ENCODE measurements around the gene EXOSC10.

Gene EXOSC10

DNA sequence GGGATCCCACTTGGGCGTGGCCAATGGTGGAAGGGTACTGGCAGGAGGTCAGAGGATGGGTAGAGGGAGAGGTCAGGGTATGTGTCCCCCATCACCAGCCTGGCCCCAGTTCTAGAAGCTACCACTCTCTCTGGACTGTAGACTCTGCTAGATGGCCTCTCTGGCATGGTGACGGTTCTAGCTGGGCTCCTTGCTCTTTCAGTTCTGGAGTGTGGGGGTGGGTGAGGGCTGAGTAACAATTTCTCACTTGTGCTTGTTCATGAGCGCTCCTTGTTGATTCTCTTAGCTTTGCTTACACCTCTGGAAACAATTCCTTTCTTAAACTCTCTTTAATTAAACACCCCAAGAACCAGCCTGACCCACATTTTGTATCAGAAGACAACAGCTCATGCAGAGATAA lies 25.3 kb upstream of the EXOSC10 start:
- no peak for TF ChIP-seq FOXP2 (optimal IDR thresholded peaks at IDR 0.05; ENCODE audit: borderline replicate concordance, extremely low read depth, extremely low read length, insufficient read depth)
- TF ChIP-seq TAF1 (IDR thresholded peaks at IDR 0.05; ENCODE audit: borderline replicate concordance, insufficient read depth, low read length), result no peak
- no peak for TF ChIP-seq POLR2AphosphoS5 (IDR thresholded peaks at IDR 0.05; ENCODE audit: low read depth, low read length)
- TF ChIP-seq, protein P1, sequence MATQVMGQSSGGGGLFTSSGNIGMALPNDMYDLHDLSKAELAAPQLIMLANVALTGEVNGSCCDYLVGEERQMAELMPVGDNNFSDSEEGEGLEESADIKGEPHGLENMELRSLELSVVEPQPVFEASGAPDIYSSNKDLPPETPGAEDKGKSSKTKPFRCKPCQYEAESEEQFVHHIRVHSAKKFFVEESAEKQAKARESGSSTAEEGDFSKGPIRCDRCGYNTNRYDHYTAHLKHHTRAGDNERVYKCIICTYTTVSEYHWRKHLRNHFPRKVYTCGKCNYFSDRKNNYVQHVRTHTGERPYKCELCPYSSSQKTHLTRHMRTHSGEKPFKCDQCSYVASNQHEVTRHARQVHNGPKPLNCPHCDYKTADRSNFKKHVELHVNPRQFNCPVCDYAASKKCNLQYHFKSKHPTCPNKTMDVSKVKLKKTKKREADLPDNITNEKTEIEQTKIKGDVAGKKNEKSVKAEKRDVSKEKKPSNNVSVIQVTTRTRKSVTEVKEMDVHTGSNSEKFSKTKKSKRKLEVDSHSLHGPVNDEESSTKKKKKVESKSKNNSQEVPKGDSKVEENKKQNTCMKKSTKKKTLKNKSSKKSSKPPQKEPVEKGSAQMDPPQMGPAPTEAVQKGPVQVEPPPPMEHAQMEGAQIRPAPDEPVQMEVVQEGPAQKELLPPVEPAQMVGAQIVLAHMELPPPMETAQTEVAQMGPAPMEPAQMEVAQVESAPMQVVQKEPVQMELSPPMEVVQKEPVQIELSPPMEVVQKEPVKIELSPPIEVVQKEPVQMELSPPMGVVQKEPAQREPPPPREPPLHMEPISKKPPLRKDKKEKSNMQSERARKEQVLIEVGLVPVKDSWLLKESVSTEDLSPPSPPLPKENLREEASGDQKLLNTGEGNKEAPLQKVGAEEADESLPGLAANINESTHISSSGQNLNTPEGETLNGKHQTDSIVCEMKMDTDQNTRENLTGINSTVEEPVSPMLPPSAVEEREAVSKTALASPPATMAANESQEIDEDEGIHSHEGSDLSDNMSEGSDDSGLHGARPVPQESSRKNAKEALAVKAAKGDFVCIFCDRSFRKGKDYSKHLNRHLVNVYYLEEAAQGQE (IDR thresholded peaks at IDR 0.05; ENCODE audit: insufficient read depth in 1 of 2, low read depth in 2 of 2, low read length in 2 of 2), result no peak
- TF ChIP-seq SIN3A (IDR thresholded peaks at IDR 0.05; ENCODE audit: borderline replicate concordance, insufficient read depth, low read length), result no peak

DNA sequence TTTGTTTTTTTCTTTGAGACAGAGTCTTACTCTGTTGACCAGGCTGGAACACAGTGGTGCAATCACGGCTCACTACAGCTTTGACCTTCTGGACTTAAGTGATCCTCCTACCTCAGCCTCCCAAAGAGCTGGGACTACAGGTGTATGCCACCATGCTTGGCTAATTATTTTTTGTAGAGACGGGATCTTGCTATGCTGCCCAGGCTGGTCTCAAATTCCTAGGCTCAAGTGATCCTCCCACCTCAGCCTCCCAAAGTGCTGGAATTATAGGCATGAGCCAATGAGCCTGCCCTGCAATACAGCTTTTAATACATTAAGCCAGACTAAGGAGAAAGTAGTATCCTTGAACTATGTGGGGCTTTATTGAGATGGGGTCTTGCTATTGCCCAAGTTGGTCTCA lies 16.6 kb upstream of the EXOSC10 start:
- TF ChIP-seq POLR2AphosphoS5 (IDR thresholded peaks at IDR 0.05; ENCODE audit: low read depth, low read length) (no peak), FOXP2 (optimal IDR thresholded peaks at IDR 0.05; ENCODE audit: borderline replicate concordance, extremely low read depth, extremely low read length, insufficient read depth) (no peak), SIN3A (IDR thresholded peaks at IDR 0.05; ENCODE audit: borderline replicate concordance, insufficient read depth, low read length) (no peak), TAF1 (IDR thresholded peaks at IDR 0.05; ENCODE audit: borderline replicate concordance, insufficient read depth, low read length) (no peak)
- TF ChIP-seq, protein P1 (IDR thresholded peaks at IDR 0.05; ENCODE audit: insufficient read depth in 1 of 2, low read depth in 2 of 2, low read length in 2 of 2), result no peak

DNA sequence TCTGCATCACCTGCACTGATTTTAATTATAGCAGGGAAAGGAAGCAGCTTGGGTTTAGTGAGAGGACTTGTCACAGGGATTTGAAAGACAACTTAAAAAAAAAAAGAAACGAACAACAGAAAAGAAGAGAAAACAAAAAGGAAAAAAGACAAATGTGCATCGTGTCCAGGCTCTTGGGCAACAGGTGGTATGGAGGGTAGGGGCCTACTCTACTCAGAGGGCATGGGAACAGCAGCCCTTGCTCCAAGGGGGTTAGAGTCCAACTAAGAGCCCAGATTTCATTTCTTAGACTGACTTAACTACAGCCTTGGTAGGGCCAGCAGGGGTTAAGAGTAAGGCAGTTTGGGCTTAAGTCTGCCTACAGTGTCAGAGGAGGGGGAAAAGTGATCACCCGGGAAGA lies 15.3 kb upstream of the EXOSC10 start:
- TF ChIP-seq, protein P1 (IDR thresholded peaks at IDR 0.05; ENCODE audit: insufficient read depth in 1 of 2, low read depth in 2 of 2, low read length in 2 of 2), result no peak
- TF ChIP-seq TAF1 (IDR thresholded peaks at IDR 0.05; ENCODE audit: borderline replicate concordance, insufficient read depth, low read length) (no peak), POLR2AphosphoS5 (IDR thresholded peaks at IDR 0.05; ENCODE audit: low read depth, low read length) (no peak), SIN3A (IDR thresholded peaks at IDR 0.05; ENCODE audit: borderline replicate concordance, insufficient read depth, low read length) (no peak), FOXP2 (optimal IDR thresholded peaks at IDR 0.05; ENCODE audit: borderline replicate concordance, extremely low read depth, extremely low read length, insufficient read depth) (no peak)

DNA sequence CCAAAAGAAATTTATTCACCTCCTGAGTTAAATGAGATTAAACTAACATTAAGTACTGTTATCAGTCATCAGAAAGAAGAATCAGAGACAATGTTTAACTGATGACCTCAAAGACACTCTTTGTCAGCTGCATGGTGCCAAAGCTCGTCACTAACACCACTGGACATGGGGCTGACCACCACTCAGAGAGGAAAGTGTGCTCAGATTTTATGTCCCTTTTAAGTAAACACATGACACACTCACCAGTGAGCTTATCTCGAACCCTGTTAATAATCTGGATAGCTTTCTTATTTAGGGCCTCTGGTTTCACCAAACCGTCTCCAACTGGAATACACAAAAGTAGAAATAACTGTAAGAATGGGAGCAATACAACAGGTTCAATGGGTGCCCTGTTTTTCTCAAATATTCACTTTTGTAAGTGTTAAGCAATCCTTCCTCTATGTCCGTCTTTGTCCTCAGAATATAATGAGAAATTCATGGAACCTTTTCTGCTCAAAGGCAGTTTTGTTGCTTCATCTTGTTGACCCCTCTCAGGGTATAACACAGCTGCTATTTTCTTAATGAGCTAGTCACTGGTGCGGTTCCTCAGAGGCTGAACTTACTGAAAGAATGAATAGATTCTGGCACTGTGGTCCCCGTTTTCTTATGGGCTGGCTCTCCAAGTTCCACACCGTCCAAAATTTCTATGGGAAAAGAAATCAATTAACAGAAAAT lies 9.5 kb upstream of the EXOSC10 start:
- TF ChIP-seq FOXP2 (optimal IDR thresholded peaks at IDR 0.05; ENCODE audit: borderline replicate concordance, extremely low read depth, extremely low read length, insufficient read depth), result no peak
- no peak for TF ChIP-seq POLR2AphosphoS5 (IDR thresholded peaks at IDR 0.05; ENCODE audit: low read depth, low read length)
- TF ChIP-seq SIN3A (IDR thresholded peaks at IDR 0.05; ENCODE audit: borderline replicate concordance, insufficient read depth, low read length), result no peak
- TF ChIP-seq, protein P1 (IDR thresholded peaks at IDR 0.05; ENCODE audit: insufficient read depth in 1 of 2, low read depth in 2 of 2, low read length in 2 of 2), result no peak
- TF ChIP-seq TAF1 (IDR thresholded peaks at IDR 0.05; ENCODE audit: borderline replicate concordance, insufficient read depth, low read length), result no peak

Measured in PFSK-1 (cell line).